Activated T-cell treated with anti-CD3 and anti-CD28 coated beads for 48 hours (primary cell): ENCODE data around the gene FXN.
"Not testable (repeated sequence)": the region's sequence is repeated elsewhere in the genome, so short reads cannot be mapped to it uniquely, and the experiment has no call there.

Experiments used
- DNase-seq: peaks from one replicate; pipeline ENCODE4 v3.0.0-alpha.2; 2020; ENCODE audit warnings: low read depth

FXN gene

GRCh38 chr9:69070201-69070600 is 34.6 kb downstream of the FXN start:
- no peak for DNase-seq

- DNase-seq = no peak
These were observed 35.5 kb downstream of the FXN start for GRCh38 chr9:69071059-69071458.

GRCh38 chr9:69073103-69073502 is 37.6 kb downstream of the FXN start:
- no peak for DNase-seq

GRCh38 chr9:69074801-69075200 is 39.2 kb downstream of the FXN start:
- DNase-seq = no peak

DNA sequence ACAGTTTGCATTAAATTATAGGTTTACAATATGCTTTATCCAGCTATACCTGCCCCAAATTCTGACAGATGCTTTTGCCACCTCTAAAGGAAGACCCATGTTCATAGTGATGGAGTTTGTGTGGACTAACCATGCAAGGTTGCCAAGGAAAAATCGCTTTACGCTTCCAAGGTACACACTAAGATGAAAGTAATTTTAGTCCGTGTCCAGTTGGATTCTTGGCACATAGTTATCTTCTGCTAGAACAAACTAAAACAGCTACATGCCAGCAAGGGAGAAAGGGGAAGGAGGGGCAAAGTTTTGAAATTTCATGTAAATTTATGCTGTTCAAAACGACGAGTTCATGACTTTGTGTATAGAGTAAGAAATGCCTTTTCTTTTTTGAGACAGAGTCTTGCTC is 41.0 kb downstream of the FXN start:
- no peak for DNase-seq

- DNase-seq = no peak
These were observed 42.5 kb downstream of the FXN start for GRCh38 chr9:69078069-69078468.

DNA sequence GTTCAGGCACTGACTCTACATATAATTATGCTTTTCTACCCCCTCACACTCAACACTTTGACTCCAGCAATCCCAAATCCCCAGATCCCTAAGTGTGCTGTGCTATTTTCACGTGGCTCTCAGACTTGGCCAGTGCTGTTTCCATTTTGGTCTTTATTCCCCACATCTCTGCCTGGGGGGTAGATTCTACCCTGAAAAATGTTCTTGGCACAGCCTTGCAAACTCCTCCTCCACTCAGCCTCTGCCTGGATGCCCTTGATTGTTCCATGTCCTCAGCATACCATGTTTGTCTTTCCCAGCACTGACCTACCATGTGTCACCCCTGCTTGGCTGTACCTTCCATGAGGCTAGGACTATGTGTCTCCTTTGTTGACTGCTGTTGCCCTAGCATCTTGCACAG is 43.0 kb downstream of the FXN start:
- DNase-seq = no peak

- no peak for DNase-seq
These were observed 43.6 kb downstream of the FXN start for GRCh38 chr9:69079186-69079585.

DNA sequence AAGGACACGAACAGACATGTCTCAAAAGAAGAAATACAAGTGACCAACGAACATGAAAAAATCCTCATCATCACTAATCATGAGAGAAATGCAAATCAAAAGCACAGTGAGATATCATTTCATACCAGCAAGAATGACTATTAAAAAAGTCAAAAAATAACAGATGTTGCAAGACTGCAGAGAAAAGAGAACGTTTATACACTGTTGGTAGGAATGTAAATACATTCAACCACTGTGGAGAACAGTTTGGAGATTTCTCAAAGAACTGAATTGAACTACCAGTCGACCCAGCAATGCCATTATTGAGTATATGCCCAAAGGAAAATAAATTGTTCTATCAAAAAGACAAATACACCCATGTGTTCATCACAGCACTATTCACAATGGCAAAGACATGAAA is 45.7 kb downstream of the FXN start:
- DNase-seq = no peak

DNA sequence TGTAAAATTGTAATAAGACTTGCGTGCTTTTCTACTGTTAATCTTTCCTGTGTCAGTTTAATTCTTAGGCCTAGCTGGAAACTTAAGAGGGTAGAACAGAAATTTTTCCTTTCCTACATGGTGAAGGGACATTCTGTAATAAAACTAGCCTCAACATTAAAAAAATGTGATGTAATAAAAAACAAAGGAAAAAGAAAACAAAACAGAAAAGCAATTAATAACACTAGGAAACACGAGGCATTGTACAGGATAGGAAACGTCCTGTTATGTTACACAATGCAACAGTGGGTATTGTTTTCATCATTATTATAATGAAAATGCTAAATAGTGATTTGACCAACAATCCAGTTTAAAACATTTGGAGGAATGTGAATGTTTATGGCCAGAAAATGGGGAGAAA is 47.8 kb downstream of the FXN start:
- no peak for DNase-seq

GRCh38 chr9:69085569-69086283 is 50.2 kb downstream of the FXN start:
- no peak for DNase-seq

- DNase-seq = no peak
These were observed 50.8 kb downstream of the FXN start for GRCh38 chr9:69086312-69086711.

- no peak for DNase-seq
These were observed 51.2 kb downstream of the FXN start for GRCh38 chr9:69086769-69087168.

DNA sequence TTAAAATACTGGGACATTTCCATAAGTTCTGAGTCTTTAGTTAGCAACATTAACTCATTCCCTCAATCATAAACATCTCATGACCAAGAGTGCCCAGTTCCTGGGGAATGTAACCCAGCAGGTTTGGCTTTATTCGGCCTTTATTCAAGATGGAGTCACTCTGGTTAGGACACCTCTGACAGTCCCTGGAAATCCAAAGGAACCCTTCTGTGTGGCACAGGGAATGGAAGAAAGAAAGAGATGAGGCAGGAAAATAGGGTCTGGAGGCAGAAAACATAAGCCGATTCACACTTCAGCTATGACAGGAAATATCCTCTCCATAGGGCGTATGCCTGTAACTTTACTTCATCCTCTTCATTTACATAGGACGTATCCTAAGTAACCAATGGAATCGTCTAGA is 53.5 kb downstream of the FXN start:
- no peak for DNase-seq

- DNase-seq = no peak
These were observed 53.9 kb downstream of the FXN start for GRCh38 chr9:69089491-69089890.

DNA sequence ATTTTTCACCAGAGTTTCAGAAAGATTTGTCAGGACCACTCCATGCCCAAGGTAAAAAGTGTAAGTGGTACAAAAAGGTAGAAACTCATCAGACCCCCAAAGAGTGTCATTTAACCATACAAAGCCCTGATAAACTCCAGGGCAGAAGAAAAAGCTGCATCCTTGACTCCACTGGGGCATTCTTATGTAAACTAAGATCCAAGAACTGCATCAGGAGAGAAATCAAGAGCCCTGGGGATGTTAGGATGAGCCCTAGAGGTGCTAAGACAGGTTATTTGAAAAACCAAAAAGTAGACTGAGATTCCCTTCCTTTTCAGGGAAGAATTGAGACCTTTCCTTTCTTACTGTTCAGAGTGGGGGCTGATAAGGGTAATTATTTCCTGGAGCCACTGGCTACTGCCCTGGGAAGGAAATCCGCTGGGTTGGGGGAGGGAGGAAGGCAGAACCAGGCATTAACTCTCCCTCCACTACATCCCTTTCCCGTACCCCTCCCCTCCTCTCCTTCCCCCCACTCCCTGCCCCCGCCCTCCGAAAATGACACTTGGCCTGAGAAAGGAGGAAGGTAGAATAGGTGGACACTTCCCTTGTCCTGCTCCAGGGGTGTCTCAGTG is 54.7 kb downstream of the FXN start:
- no peak for DNase-seq

DNA sequence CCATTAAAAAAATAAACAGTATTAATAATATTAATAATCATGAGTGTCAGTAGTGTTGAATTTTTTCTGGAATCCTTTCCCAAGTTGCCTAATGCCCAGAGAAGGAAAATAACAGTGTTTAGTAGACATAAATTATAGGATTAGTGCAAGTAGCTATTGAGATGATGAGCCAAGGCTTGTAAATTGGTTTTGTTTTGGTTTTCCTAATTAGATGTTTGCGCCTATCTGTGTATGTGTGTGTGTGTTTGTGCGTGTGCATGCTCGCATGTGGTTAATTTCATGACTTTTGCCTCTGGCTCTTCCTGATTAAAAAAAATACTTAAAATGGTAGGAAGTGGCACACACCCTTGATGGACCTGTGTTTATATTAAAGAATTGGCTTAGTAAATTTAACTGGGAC is 55.4 kb downstream of the FXN start:
- DNase-seq = no peak

GRCh38 chr9:69093471-69094103 is 58.0 kb downstream of the FXN start:
- DNase-seq = no peak

DNA sequence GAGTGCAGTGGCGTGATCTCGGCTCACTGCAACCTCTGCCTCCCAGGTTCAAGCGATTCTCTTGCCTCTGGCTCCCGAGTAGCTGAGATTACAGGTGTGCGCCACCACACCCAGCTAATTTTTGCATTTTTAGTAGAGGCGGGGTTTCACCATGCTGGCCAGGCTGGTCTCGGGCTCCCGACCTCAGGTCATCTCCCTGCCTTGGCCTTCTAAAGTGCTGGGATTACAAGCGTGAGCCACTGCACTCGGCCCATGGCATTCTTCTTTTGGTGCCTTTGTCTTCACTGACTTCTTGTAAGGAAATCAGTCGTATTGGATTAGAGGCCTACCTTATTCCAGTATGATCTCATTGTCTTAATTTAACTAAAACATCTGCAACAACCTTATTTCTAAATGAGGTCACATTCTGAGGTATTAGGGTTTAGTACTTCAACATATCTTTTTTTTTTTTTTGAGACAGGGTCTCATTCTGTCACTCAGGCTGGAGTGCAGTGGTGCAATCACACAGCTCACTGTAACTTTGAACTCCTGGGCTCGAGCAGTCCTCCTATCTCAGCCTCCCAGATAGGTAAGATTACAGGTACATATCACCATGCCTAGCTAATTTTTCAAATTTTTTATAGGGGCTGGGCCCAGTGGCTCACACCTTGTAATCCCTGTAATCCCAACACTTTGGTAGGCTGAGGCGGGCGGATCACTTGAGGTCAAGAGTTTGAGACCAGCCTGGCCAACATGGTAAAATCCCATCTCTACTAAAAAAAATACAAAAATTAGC is 59.0 kb downstream of the FXN start:
- DNase-seq = not testable (repeated sequence)

DNA sequence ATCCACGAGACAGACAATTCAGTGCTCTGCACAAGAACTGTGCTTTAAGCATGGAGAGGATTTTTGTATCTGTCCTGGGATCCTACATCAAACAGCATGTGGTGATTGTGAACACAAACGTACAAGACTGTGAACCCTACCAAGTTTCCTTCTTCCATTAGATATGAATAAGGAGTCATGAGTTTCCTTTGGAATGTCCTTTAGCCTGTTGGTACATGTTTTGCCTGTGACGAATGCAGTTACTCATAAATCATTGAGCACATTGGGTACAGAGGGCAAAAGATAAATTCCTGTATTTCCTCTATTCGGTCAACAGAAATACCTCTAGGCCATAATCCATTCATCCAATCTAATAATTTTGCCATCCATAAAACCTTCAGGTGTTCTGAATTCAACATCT is 61.5 kb downstream of the FXN start:
- no peak for DNase-seq

- no peak for DNase-seq
These were observed 62.5 kb downstream of the FXN start for GRCh38 chr9:69097923-69098593.

DNA sequence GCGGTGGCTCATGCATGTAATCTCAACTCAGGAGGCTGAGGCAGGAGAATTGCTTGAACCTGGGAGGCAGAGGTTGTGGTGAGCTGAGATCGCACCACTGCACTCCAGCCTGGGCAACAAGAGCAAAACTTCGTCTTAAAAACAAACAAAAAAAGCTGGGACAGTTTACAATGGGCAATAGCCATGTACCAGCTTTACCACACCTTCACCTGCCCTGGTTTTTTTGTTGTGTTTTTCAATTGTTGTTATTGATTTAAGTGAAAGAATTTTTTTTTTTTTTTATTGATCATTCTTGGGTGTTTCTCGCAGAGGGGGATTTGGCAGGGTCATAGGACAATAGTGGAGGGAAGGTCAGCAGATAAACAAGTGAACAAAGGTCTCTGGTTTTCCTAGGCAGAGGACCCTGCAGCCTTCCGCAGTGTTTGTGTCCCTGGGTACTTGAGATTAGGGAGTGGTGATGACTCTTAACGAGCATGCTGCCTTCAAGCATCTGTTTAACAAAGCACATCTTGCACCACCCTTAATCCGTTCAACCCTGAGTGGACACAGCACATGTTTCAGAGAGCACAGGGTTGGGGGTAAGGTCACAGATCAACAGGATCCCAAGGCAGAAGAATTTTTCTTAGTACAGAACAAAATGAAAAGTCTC is 67.9 kb downstream of the FXN start:
- DNase-seq = not testable (repeated sequence)
